OCI-LY1 (cell line): ENCODE results near the gene SCFD1.

Experiments
- CTCF ChIP-seq: fragments of 200-600 bp; sonication (generic), shearing (Covaris generic); IDR thresholded peaks from 2 replicates; pipeline ENCODE4 v1.5.1; 2017; ENCODE audit warnings: mild to moderate bottlenecking, antibody characterized with exemption, low read length, moderate library complexity, mixed read lengths
- EZH2 ChIP-seq: fragments of 200-600 bp; sonication (generic), shearing (Covaris generic); IDR thresholded peaks from 2 replicates; pipeline ENCODE4 v1.8.0; 2017; ENCODE audit warnings: borderline replicate concordance, mixed run types, mild to moderate bottlenecking, antibody characterized with exemption, low read length, moderate library complexity, mixed read lengths

- TF ChIP-seq CTCF (no peak), EZH2 (no peak)
These were observed 34.9 kb downstream of the SCFD1 start for GRCh38 chr14:30657050-30657449.
